K562 (cell line): ENCODE data around the gene WBP1. TPM values are rescaled to one million over a fixed set of nuclear protein-coding genes. Genes with fewer than 3 reads are reported as not detected.

Source experiments
- CAMTA2 ChIP-seq: fragments of 250-450 bp; sonication (Bioruptor Pico); conservative IDR thresholded peaks from 2 replicates; pipeline ENCODE4 v1.5.1; 2022
- ETV6 ChIP-seq, 3 experiments: fragments of 150-350 bp in 1 of 3; sonication (generic) in 1 of 3; formaldehyde crosslinking in 1 of 3; IDR thresholded peaks; 2 replicates each; pipeline versions ENCODE4 v1.6.1 to v1.8.0; 2014 to 2022; ENCODE audit warnings: borderline replicate concordance in 2 of 3, low read depth in 2 of 3, antibody characterized with exemption in 1 of 3, low read length in 1 of 3, mild to moderate bottlenecking in 1 of 3, missing genetic modification reagents in 1 of 3
- FOXK2 ChIP-seq, 2 experiments: fragments of 450-650 bp; IDR thresholded peaks in 1 of 2; conservative IDR thresholded peaks in 1 of 2; 2 replicates each; pipeline ENCODE4 v1.6.1; 2016; ENCODE audit warnings: low read depth in 2 of 2, mild to moderate bottlenecking in 1 of 2
- HES1 ChIP-seq: fragments of 450-650 bp; IDR thresholded peaks from 2 replicates; pipeline ENCODE4 v1.6.1; 2016; ENCODE audit warnings: low read depth, mild to moderate bottlenecking, moderate library complexity
- HNRNPLL ChIP-seq: fragments of 200-400 bp; formaldehyde crosslinking; IDR thresholded peaks from 2 replicates; pipeline ENCODE4 v1.6.1; 2017; ENCODE audit warnings: low read length, low read depth, mild to moderate bottlenecking; ENCODE audit not compliant: poor library complexity, severe bottlenecking
- MAFF ChIP-seq: IDR thresholded peaks from 2 replicates; pipeline ENCODE4 v1.6.1; 2012; ENCODE audit warnings: low read length, improper control_type of control experiment
- MBD1 ChIP-seq: fragments of 250-450 bp; sonication (Bioruptor Pico); IDR thresholded peaks from 2 replicates; pipeline ENCODE4 v1.8.0; 2022; ENCODE audit warnings: inconsistent platforms
- MXD1 ChIP-seq: fragments of 250-450 bp; sonication (Bioruptor Pico); IDR thresholded peaks from 2 replicates; pipeline ENCODE4 v1.8.0; 2021; ENCODE audit warnings: borderline replicate concordance, mild to moderate bottlenecking, moderate library complexity; ENCODE audit not compliant: poor library complexity, severe bottlenecking
- POU5F1 ChIP-seq: fragments of 150-350 bp; IDR thresholded peaks from 2 replicates; pipeline ENCODE4 v1.6.1; 2014; ENCODE audit warnings: borderline replicate concordance, low read length, low read depth, mild to moderate bottlenecking; ENCODE audit not compliant: partially characterized antibody
- RB1 ChIP-seq: fragments of 450-650 bp; IDR thresholded peaks from 2 replicates; pipeline ENCODE4 v1.6.1; 2017; ENCODE audit warnings: low read depth, mild to moderate bottlenecking
- SREBF1 ChIP-seq: fragments of 150-350 bp; IDR thresholded peaks from 2 replicates; pipeline ENCODE4 v1.6.1; 2014; ENCODE audit warnings: antibody characterized with exemption, low read depth, low read length, borderline replicate concordance
- TRIM25 ChIP-seq: fragments of 450-650 bp; IDR thresholded peaks from 2 replicates; pipeline ENCODE4 v1.7.0; 2016; ENCODE audit warnings: borderline replicate concordance
- ZFP1 ChIP-seq: fragments of 450-650 bp; formaldehyde crosslinking; IDR thresholded peaks from 2 replicates; pipeline ENCODE4 v1.4.0; 2020; ENCODE audit warnings: mild to moderate bottlenecking, mixed read lengths
- ZNF124 ChIP-seq: sonication (generic); formaldehyde crosslinking; IDR thresholded peaks from 2 replicates; pipeline ENCODE4 v1.8.1; 2022; ENCODE audit warnings: missing genetic modification reagents
- ZNF133 ChIP-seq: fragments of 250-450 bp; sonication (Bioruptor Pico); IDR thresholded peaks from 2 replicates; pipeline ENCODE4 v1.4.0; 2020; ENCODE audit warnings: mild to moderate bottlenecking
- ZNF197 ChIP-seq: fragments of 200-800 bp; sonication (Bioruptor generic); IDR thresholded peaks from 2 replicates; pipeline ENCODE4 v1.6.1; 2016; ENCODE audit warnings: low read depth, missing genetic modification characterization, missing compliant biosample characterization
- ZNF224 ChIP-seq: sonication (generic); formaldehyde crosslinking; IDR thresholded peaks from 2 replicates; pipeline ENCODE4 v1.8.0; 2022; ENCODE audit warnings: mild to moderate bottlenecking, missing genetic modification reagents
- ZNF408 ChIP-seq: fragments of 250-450 bp; sonication (Bioruptor Pico); IDR thresholded peaks from 2 replicates; pipeline ENCODE4 v1.4.0; 2020; ENCODE audit warnings: low read depth, mild to moderate bottlenecking, moderate library complexity
- ZNF766 ChIP-seq: fragments of 200-800 bp; sonication (Bioruptor generic); conservative IDR thresholded peaks from 2 replicates; pipeline ENCODE4 v1.6.1; 2016; ENCODE audit warnings: missing genetic modification characterization, missing compliant biosample characterization
- polyA plus RNA-seq, 8 experiments: library from polyadenylated mRNA; depleted of rRNA in 4 of 8; stranded (reverse) in 5 of 8; unstranded in 3 of 8; fragments of >200 nt; fragmentation: Nextera tagmentation in 2 of 8; fragmentation: Illumina TruSeq in 1 of 8; extraction: Ambion mirVana in 2 of 8; extraction: Trizol in 1 of 8; gene quantifications; 2 replicates each; pipeline versions ENCODE4 v1.2.1 to v1.2.3, GENCODE V29; 2011 to 2014; ENCODE audit warnings: inconsistent platforms in 1 of 8, missing spikeins in 1 of 8
- total RNA-seq, 7 experiments: library from RNA; depleted of rRNA in 6 of 7; stranded (reverse); fragments of >200 nt in 6 of 7; fragmentation: Illumina TruSeq in 2 of 7; extraction: Trizol in 2 of 7; gene quantifications; 2 replicates each; pipeline versions ENCODE4 v1.2.1 to v1.2.3, GENCODE V29; 2011 to 2021; ENCODE audit warnings: low replicate concordance in 1 of 7
- TF ChIP-seq, protein P1 (sequence below): fragments of 250-450 bp; sonication (Bioruptor Pico); IDR thresholded peaks from 2 replicates; pipeline ENCODE4 v1.8.0; 2022; ENCODE audit warnings: inconsistent platforms, mild to moderate bottlenecking, moderate library complexity, borderline replicate concordance

The WBP1 gene
- total and polyA plus RNA-seq, 9 of the 15 experiments (the other 6 are each of a cell fraction or from before 2014, with no cell fraction given), result 1.9 to 27.7 (median 14.2) TPM

- no peak for TF ChIP-seq TRIM25
- peak; percentile 95 for TF ChIP-seq RB1
- TF ChIP-seq SREBF1, result peak; percentile 64; the same call in 1 of the 2 replicates
- no peak for TF ChIP-seq ZNF197
- TF ChIP-seq ZNF766 (CRISPR knock-in tag), result peak; percentile 50
- TF ChIP-seq ZNF408 (CRISPR knock-in tag), result no peak
- TF ChIP-seq, protein P1, sequence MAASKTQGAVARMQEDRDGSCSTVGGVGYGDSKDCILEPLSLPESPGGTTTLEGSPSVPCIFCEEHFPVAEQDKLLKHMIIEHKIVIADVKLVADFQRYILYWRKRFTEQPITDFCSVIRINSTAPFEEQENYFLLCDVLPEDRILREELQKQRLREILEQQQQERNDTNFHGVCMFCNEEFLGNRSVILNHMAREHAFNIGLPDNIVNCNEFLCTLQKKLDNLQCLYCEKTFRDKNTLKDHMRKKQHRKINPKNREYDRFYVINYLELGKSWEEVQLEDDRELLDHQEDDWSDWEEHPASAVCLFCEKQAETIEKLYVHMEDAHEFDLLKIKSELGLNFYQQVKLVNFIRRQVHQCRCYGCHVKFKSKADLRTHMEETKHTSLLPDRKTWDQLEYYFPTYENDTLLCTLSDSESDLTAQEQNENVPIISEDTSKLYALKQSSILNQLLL (CRISPR knock-in tag), result no peak
- no peak for TF ChIP-seq ZFP1 (CRISPR knock-in tag)
- 0 out of 4 replicates have a peak, but pooled peaks of 1 of the 2 experiments have one; percentile 39 for TF ChIP-seq ETV6 (IDR thresholded peaks at IDR 0.05; ENCODE audit: borderline replicate concordance in 1 of 2, low read depth in 2 of 2, low read length in 1 of 2)
- TF ChIP-seq ETV6 (CRISPR knock-in tag; IDR thresholded peaks at IDR 0.05; ENCODE audit: borderline replicate concordance), result no peak
- TF ChIP-seq FOXK2 (conservative IDR thresholded peaks at IDR 0.05 in 1 of 2, IDR thresholded peaks at IDR 0.05 in 1 of 2; ENCODE audit: low read depth in 2 of 2), result peak; percentile 90 to 92
- no peak for TF ChIP-seq HES1
- peak; percentile 96 for TF ChIP-seq HNRNPLL
- TF ChIP-seq CAMTA2 (CRISPR knock-in tag), result no peak
- TF ChIP-seq MBD1 (CRISPR knock-in tag), result no peak
- TF ChIP-seq MAFF, result peak; percentile 37; the same call in 1 of the 2 replicates
- TF ChIP-seq POU5F1, result peak; percentile 88
- TF ChIP-seq MXD1 (CRISPR knock-in tag), result peak; percentile 76
- no peak for TF ChIP-seq ZNF124 (CRISPR knock-in tag)
- no peak for TF ChIP-seq ZNF133 (CRISPR knock-in tag)
- TF ChIP-seq ZNF224 (CRISPR knock-in tag), result no peak
These were observed 3.4 kb upstream of the WBP1 start, which contains the start of gene INO80B (continued) for GRCh38 chr2:74454654-74455511.
